ENCODE data around the gene SEC24A.
"Not testable (repeated sequence)": the region's sequence is repeated elsewhere in the genome, so short reads cannot be mapped to it uniquely, and the experiment has no call there.

GRCh38 chr5:134690144-134690543 is 41.6 kb downstream of the SEC24A start:
- TF ChIP-seq CTCF (conservative IDR thresholded peaks at IDR 0.05; ENCODE audit: low read length); EZH2phosphoT487 (IDR thresholded peaks at IDR 0.05; ENCODE audit: borderline replicate concordance, low read depth, low read length): not testable (repeated sequence)

Measured in OCI-LY7 (cell line).